ENCODE results near the gene ELL2. TPM values are rescaled to one million over a fixed set of nuclear protein-coding genes. Genes with fewer than 3 reads are reported as not detected.

The ELL2 gene
- 18.0 and 38.6 TPM in 2 replicates for total RNA-seq (ENCODE audit: low replicate concordance)

GRCh38 chr5:95961617-95962474 lies at the start of gene ELL2:
TSS of gene ELL2 (minus strand) at chr5:95961851. CDS start at chr5:95961721, 130 bp downstream.

Other genes with a start within 250 kb of the ELL2 start
- gene RHOBTB3, start 230.5 kb downstream of the ELL2 start, total RNA-seq (ENCODE audit: low replicate concordance), result 180 and 603 TPM in 2 replicates
- 30.4 and 37.4 TPM in 2 replicates for gene GLRX, start 139.1 kb downstream of the ELL2 start, total RNA-seq (ENCODE audit: low replicate concordance)

Data from smooth muscle cell of the coronary artery (primary cell).